K562 (cell line): Measurements from ENCODE around the gene ZNF597. TPM values are rescaled to one million over a fixed set of nuclear protein-coding genes. Genes with fewer than 3 reads are reported as not detected.

Source experiments
- ATAC-seq: fragments of 200-7000 bp; cut with Tn5 transposase; 3 replicates; pipeline ENCODE4 v1.9.1; 2020; ENCODE audit warnings: moderate library complexity
- BruUV-seq: library from RNA; stranded (reverse); fragments of 400-500 nt; replicated peaks from 2 replicates; lab custom pipeline; 2021; lab: Mats Ljungman, UMichigan
- CTCF ChIA-PET: fragments of 300-600 bp; formaldehyde crosslinking; extraction: SDS; loops from one replicate; lab custom pipeline; 2021; ENCODE audit warnings: low intra/inter-chr PET ratio; lab: Yijun Ruan, JAX
- POLR2A ChIA-PET: fragments of 300-600, 350-650 bp; sonication (Branson Sonifier 250); formaldehyde crosslinking; extraction: SDS; loops from one replicate; lab custom pipeline; 2021; ENCODE audit warnings: antibody characterized with exemption, inconsistent platforms; lab: Yijun Ruan, JAX
- DNase-seq, 4 experiments: peaks; one replicate each; pipeline versions ENCODE4 v3.0.0 to v3.0.0-alpha.2; 2011 to 2018; ENCODE audit warnings: low spot score in 3 of 4, mixed read lengths in 3 of 4; ENCODE audit errors: extremely low read depth in 1 of 4
- FAIRE-seq: peaks from 2 replicates; lab custom pipeline; 2011; peaks lifted over from hg19 to GRCh38; lab: Jason Lieb, UNC
- H2AFZ ChIP-seq: 2 replicates; pipeline ENCODE4 v1.6.0; 2011; ENCODE audit warnings: low read depth, low read length, control low read depth, inconsistent platforms
- H3K27ac ChIP-seq: fragments of 200-600 bp; 3 replicates; pipeline ENCODE4 v1.8.0; 2011; ENCODE audit warnings: low read depth, mild to moderate bottlenecking, control low read depth, inconsistent platforms, low read length, moderate library complexity, mixed read lengths; ENCODE audit errors: extremely low read depth
- H3K27me3 ChIP-seq, 2 experiments: fragments of 300-600 bp in 1 of 2; 2 replicates in 1 of 2; 3 replicates in 1 of 2; pipeline versions ENCODE4 v1.6.0 to v1.8.0; 2011; ENCODE audit warnings: inconsistent platforms in 2 of 2, low read length in 2 of 2, mild to moderate bottlenecking in 1 of 2, mixed read lengths in 1 of 2, moderate library complexity in 1 of 2; ENCODE audit not compliant: control insufficient read depth in 2 of 2, insufficient read depth in 2 of 2
- H3K36me3 ChIP-seq: fragments of 300-600 bp; 3 replicates; pipeline ENCODE4 v1.8.0; 2011; ENCODE audit warnings: mild to moderate bottlenecking, low read length, inconsistent platforms; ENCODE audit not compliant: control insufficient read depth, insufficient read depth
- H3K4me1 ChIP-seq, 2 experiments: fragments of 200-600 bp in 1 of 2; replicated peaks in 1 of 2; 2 replicates in 1 of 2; 3 replicates in 1 of 2; pipeline versions ENCODE4 v1.5.1 to v1.8.0; 2011; ENCODE audit warnings: inconsistent platforms in 2 of 2, low read length in 2 of 2, mild to moderate bottlenecking in 1 of 2, mixed read lengths in 1 of 2, moderate library complexity in 1 of 2; ENCODE audit not compliant: control insufficient read depth in 2 of 2, insufficient read depth in 2 of 2
- H3K4me2 ChIP-seq: 2 replicates; pipeline ENCODE4 v1.6.1; 2011; ENCODE audit warnings: low read length, control low read depth, inconsistent platforms, mixed read lengths; ENCODE audit not compliant: insufficient read depth
- H3K4me3 ChIP-seq: fragments of 200-600 bp; sonication (generic), shearing (Covaris generic); 2 replicates; pipeline ENCODE4 v1.5.1; 2016; ENCODE audit warnings: control low read depth, inconsistent platforms
- H3K79me2 ChIP-seq: fragments of 200-600 bp; 3 replicates; pipeline ENCODE4 v1.8.0; 2011; ENCODE audit warnings: low read length, inconsistent platforms; ENCODE audit not compliant: control insufficient read depth, insufficient read depth
- H3K9ac ChIP-seq, 2 experiments: 2 replicates each; pipeline versions ENCODE4 v1.6.0 to v1.6.1; 2011; ENCODE audit warnings: low read depth in 2 of 2, low read length in 2 of 2, control low read depth in 1 of 2, inconsistent platforms in 1 of 2, mild to moderate bottlenecking in 1 of 2, mixed read lengths in 1 of 2; ENCODE audit not compliant: insufficient read depth in 1 of 2
- H3K9me1 ChIP-seq: one replicate; pipeline ENCODE4 v1.6.0; 2011; ENCODE audit warnings: inconsistent platforms, mild to moderate bottlenecking, low read length, moderate library complexity; ENCODE audit not compliant: control insufficient read depth, insufficient read depth
- H3K9me3 ChIP-seq: replicated peaks from 2 replicates; pipeline ENCODE4 v1.5.1; 2011; ENCODE audit warnings: low read depth, low read length, inconsistent platforms; ENCODE audit not compliant: control insufficient read depth, insufficient read depth
- H4K20me1 ChIP-seq: replicated peaks from 2 replicates; pipeline ENCODE4 v1.6.1; 2011; ENCODE audit warnings: low read length, inconsistent platforms, mixed read lengths; ENCODE audit not compliant: control insufficient read depth, insufficient read depth
- BCOR ChIP-seq: fragments of 450-650 bp; IDR thresholded peaks from 2 replicates; pipeline ENCODE4 v1.6.1; 2016
- CBX2 ChIP-seq: fragments of 200-600 bp; sonication (generic); IDR thresholded peaks from one replicate; pipeline ENCODE4 v1.6.1; 2012; ENCODE audit warnings: mild to moderate bottlenecking, low read length, inconsistent platforms; ENCODE audit not compliant: insufficient read depth, poor library complexity, severe bottlenecking
- CBX3 ChIP-seq, 2 experiments: IDR thresholded peaks; 1 replicate in 1 of 2; 2 replicates in 1 of 2; pipeline ENCODE4 v1.6.1; 2012; ENCODE audit warnings: inconsistent platforms in 2 of 2, low read length in 2 of 2, borderline replicate concordance in 1 of 2, control low read depth in 1 of 2
- CSDE1 ChIP-seq, 2 experiments: fragments of 450-650 bp; IDR thresholded peaks; 2 replicates each; pipeline ENCODE4 v1.6.1; 2016; ENCODE audit warnings: mild to moderate bottlenecking in 1 of 2
- ERF ChIP-seq: fragments of 450-650 bp; formaldehyde crosslinking; IDR thresholded peaks from 2 replicates; pipeline ENCODE4 v1.4.0; 2020; ENCODE audit warnings: mild to moderate bottlenecking, mixed read lengths
- GATA2 ChIP-seq: sonication (generic); formaldehyde crosslinking; IDR thresholded peaks from 2 replicates; pipeline ENCODE4 v1.4.0; 2020; ENCODE audit warnings: mild to moderate bottlenecking, missing genetic modification reagents
- HNRNPL ChIP-seq: fragments of 200-400 bp; formaldehyde crosslinking; IDR thresholded peaks from 2 replicates; pipeline ENCODE4 v1.6.1; 2017; ENCODE audit warnings: low read depth, mild to moderate bottlenecking, low read length
- KAT8 ChIP-seq: fragments of 450-650 bp; IDR thresholded peaks from 2 replicates; pipeline ENCODE4 v1.6.1; 2016; ENCODE audit warnings: low read depth, mild to moderate bottlenecking
- L3MBTL2 ChIP-seq: fragments of 450-650 bp; IDR thresholded peaks from 2 replicates; pipeline ENCODE4 v1.6.1; 2016; ENCODE audit warnings: mild to moderate bottlenecking, moderate library complexity
- LCOR ChIP-seq: sonication (generic); formaldehyde crosslinking; IDR thresholded peaks from 2 replicates; pipeline ENCODE4 v1.8.0; 2022; ENCODE audit warnings: mild to moderate bottlenecking, missing genetic modification reagents
- MEIS2 ChIP-seq: fragments of 450-650 bp; IDR thresholded peaks from 2 replicates; pipeline ENCODE4 v1.6.1; 2014; ENCODE audit warnings: mild to moderate bottlenecking; ENCODE audit not compliant: partially characterized antibody
- NFYB ChIP-seq: IDR thresholded peaks from 2 replicates; pipeline ENCODE4 v1.6.1; 2011; ENCODE audit warnings: mild to moderate bottlenecking, moderate library complexity; ENCODE audit not compliant: insufficient read length; ENCODE audit errors: extremely low read depth
- PHB2 ChIP-seq: fragments of 450-650 bp; IDR thresholded peaks from 2 replicates; pipeline ENCODE4 v1.6.1; 2017; ENCODE audit warnings: low read depth
- PHTF2 ChIP-seq: fragments of 250-450 bp; sonication (Bioruptor Pico); IDR thresholded peaks from 2 replicates; pipeline ENCODE4 v1.5.0; 2021; ENCODE audit warnings: mild to moderate bottlenecking
- PTTG1 ChIP-seq: fragments of 450-650 bp; IDR thresholded peaks from 2 replicates; pipeline ENCODE4 v1.6.1; 2016; ENCODE audit warnings: low read depth, mild to moderate bottlenecking, missing genetic modification characterization, missing compliant biosample characterization
- TAL1 ChIP-seq: fragments of 450-650 bp; IDR thresholded peaks from 2 replicates; pipeline ENCODE4 v1.6.1; 2016; ENCODE audit warnings: mild to moderate bottlenecking
- TEAD4 ChIP-seq, 2 experiments: sonication (generic) in 1 of 2; formaldehyde crosslinking in 1 of 2; IDR thresholded peaks; 2 replicates each; pipeline versions ENCODE4 v1.6.1 to v1.8.0; 2012 to 2022; ENCODE audit warnings: borderline replicate concordance in 1 of 2, inconsistent platforms in 1 of 2, low read length in 1 of 2, mild to moderate bottlenecking in 1 of 2, missing genetic modification reagents in 1 of 2
- TFAM ChIP-seq: fragments of 250-450 bp; sonication (Bioruptor Pico); conservative IDR thresholded peaks from 2 replicates; pipeline ENCODE4 v1.5.0; 2021; ENCODE audit warnings: mild to moderate bottlenecking, moderate library complexity
- TRIM28 ChIP-seq: fragments of 450-650 bp; IDR thresholded peaks from 2 replicates; pipeline ENCODE4 v1.6.1; 2017
- ZKSCAN3 ChIP-seq: fragments of 250-450 bp; sonication (Bioruptor Pico); IDR thresholded peaks from 2 replicates; pipeline ENCODE4 v1.4.0; 2020
- ZKSCAN8 ChIP-seq: fragments of 200-800 bp; sonication (Bioruptor generic); IDR thresholded peaks from 2 replicates; pipeline ENCODE4 v1.6.1; 2016; ENCODE audit warnings: missing genetic modification characterization, missing compliant biosample characterization
- ZNF707 ChIP-seq: fragments of 250-450 bp; sonication (Bioruptor Pico); conservative IDR thresholded peaks from 2 replicates; pipeline ENCODE4 v1.8.0; 2022; ENCODE audit warnings: inconsistent platforms, mild to moderate bottlenecking, moderate library complexity
- ZSCAN29 ChIP-seq: fragments of 450-650 bp; IDR thresholded peaks from 2 replicates; pipeline ENCODE4 v1.6.1; 2017
- WGBS: fragments of 100-300 bp; shearing (Covaris generic); methylation state at CpG from one replicate; pipeline ENCODE4 v1.1.6; 2016; ENCODE audit warnings: low coverage, mixed read lengths; ENCODE audit not compliant: insufficient coverage; ENCODE audit errors: missing lambda C conversion rate; 5-methylcytosine and 5-hydroxymethylcytosine counted together
- in situ Hi-C: fragments of 300-500 bp; cut with MboI; formaldehyde crosslinking; loops from 4 replicates; pipeline ENCODE4 v1.15.0; 2018; ENCODE audit warnings: inconsistent platforms, mixed read lengths
- intact Hi-C: fragments of 100-400 bp; cut with micrococcal nuclease; formaldehyde crosslinking; loops from 2 replicates; pipeline ENCODE4 v1.14.2; 2022
- polyA plus RNA-seq, 8 experiments: library from polyadenylated mRNA; depleted of rRNA in 4 of 8; stranded (reverse) in 5 of 8; unstranded in 3 of 8; fragments of >200 nt; fragmentation: Nextera tagmentation in 2 of 8; fragmentation: Illumina TruSeq in 1 of 8; extraction: Ambion mirVana in 2 of 8; extraction: Trizol in 1 of 8; gene quantifications; 2 replicates each; pipeline versions ENCODE4 v1.2.1 to v1.2.3, GENCODE V29; 2011 to 2014; ENCODE audit warnings: inconsistent platforms in 1 of 8, missing spikeins in 1 of 8
- total RNA-seq, 7 experiments: library from RNA; depleted of rRNA in 6 of 7; stranded (reverse); fragments of >200 nt in 6 of 7; fragmentation: Illumina TruSeq in 2 of 7; extraction: Trizol in 2 of 7; gene quantifications; 2 replicates each; pipeline versions ENCODE4 v1.2.1 to v1.2.3, GENCODE V29; 2011 to 2021; ENCODE audit warnings: low replicate concordance in 1 of 7
- TF ChIP-seq, protein P1 (sequence below): fragments of 450-650 bp; formaldehyde crosslinking; IDR thresholded peaks from 2 replicates; pipeline ENCODE4 v1.4.0; 2022; ENCODE audit warnings: missing genetic modification characterization

Gene ZNF597
- total and polyA plus RNA-seq, 9 of the 15 experiments (the other 6 are each of a cell fraction or from before 2014, with no cell fraction given), result 0.14 to 0.68 (median 0.42) TPM

DNA sequence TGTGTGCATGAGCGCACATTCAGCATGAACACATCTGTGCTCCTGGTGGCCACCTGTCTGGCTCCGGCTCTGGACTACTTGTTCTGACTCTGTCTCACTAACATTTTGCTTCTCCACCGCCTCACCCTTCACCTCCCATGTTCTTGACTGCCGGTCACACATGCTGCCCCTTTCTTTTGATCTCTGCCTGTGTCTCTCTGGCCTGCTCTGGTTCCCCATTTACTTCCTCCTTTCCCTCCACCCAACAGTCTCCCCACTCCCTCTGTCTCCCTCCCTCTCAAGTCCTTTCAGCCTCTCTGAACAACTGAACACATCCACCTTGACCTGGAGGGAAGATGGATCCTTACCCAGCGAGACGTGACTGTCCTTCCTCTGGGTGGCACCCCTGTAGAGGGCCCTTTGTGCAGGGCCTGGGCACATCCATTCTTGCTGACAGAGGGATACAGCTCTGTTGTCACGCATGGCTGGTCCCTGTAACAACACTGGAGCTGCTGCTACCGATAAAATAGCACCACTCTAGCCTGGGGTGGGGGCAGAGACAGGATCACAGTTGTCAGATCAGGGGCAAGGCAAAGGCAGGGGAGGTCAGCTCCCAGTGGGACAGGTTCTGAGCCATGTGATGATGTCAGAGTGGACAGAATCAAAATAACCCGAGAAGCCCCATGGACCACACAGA lies 53.5 kb downstream of the ZNF597 start (continued):
- no peak for TF ChIP-seq MEIS2
- no peak for TF ChIP-seq LCOR (CRISPR knock-in tag)
- no peak for TF ChIP-seq KAT8
- TF ChIP-seq ZSCAN29, result no peak

DNA sequence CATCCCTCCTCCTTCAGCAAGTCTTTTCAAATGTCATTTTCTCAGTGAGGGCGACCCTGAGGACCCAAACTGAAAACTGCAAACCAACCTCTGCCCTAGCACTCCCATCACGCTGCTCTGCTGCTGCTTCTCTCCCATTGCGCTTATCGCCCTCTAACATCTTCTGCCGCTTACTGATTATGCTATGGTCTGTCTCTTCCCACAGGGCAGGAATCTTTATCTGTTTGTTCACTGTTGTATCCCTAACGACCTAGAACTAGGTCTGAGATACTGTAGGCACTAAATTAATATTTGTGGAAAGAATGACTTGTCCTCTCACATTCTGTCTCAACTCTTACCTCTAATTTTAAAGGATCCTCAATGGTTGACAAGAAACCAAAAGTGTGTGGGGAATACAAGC lies 55.0 kb downstream of the ZNF597 start:
- Histone ChIP-seq H3K27me3 (no peaks in the 10 kb centered on the region), H2AFZ (no peak overlapping the region; the same call in 1 of the 2 replicates), H3K27ac (peak overlapping the region; percentile 73), H4K20me1 (no peaks in the 10 kb centered on the region), H3K79me2 (peaks cover 32% of the 10 kb centered on the region), H3K36me3 (peaks cover 69% of the 10 kb centered on the region), H3K9me3 (peaks cover 29% of the 10 kb centered on the region), H3K4me2 (peak overlapping the region; percentile 62), H3K9me1 (no peaks in the 10 kb centered on the region), H3K4me1 (peaks cover 22 to 27% of the 10 kb centered on the region in 2 experiments), H3K9ac (peak overlapping the region in 1 of 2 experiments; percentile 25; a peak in 1 of 4 replicates), H3K4me3 (no peak overlapping the region)
- 0% methylated on average over 5 of the region's 6 CpGs for WGBS
- DNase-seq, result peak; percentile 38 to 84 (median 56)
- in situ Hi-C loops (no loop called here), intact Hi-C loops (no loop called here)
- POLR2A ChIA-PET, result interaction anchor here (0.6 to 1.4 kb wide), 3 partner anchors 9 to 106 kb away, joined by 3 read pairs; no protein-coding TSS in a partner anchor
- FAIRE-seq, result peak; percentile 90
- BruUV-seq, result no TSS peak
- ATAC-seq, result peak; percentile 87
- CTCF ChIA-PET, result no interaction called here
- no peak for TF ChIP-seq ERF (CRISPR knock-in tag)
- peak; percentile 92 for TF ChIP-seq TAL1
- TF ChIP-seq BCOR, result peak; percentile 81
- no peak for TF ChIP-seq ZKSCAN3
- TF ChIP-seq GATA2 (CRISPR knock-in tag), result peak; percentile 61
- TF ChIP-seq CBX3 (IDR thresholded peaks at IDR 0.05; ENCODE audit: borderline replicate concordance in 1 of 2, low read length in 2 of 2), result no peak
- TF ChIP-seq CSDE1 (IDR thresholded peaks at IDR 0.05), result no peak
- TF ChIP-seq NFYB, result no peak
- peak; percentile 92 for TF ChIP-seq TEAD4 (IDR thresholded peaks at IDR 0.05; ENCODE audit: low read length)
- no peak for TF ChIP-seq TEAD4 (CRISPR knock-in tag; IDR thresholded peaks at IDR 0.05; ENCODE audit: borderline replicate concordance)
- TF ChIP-seq ZNF707, result no peak
- no peak for TF ChIP-seq CBX2
- no peak for TF ChIP-seq TFAM
- TF ChIP-seq, protein P1, sequence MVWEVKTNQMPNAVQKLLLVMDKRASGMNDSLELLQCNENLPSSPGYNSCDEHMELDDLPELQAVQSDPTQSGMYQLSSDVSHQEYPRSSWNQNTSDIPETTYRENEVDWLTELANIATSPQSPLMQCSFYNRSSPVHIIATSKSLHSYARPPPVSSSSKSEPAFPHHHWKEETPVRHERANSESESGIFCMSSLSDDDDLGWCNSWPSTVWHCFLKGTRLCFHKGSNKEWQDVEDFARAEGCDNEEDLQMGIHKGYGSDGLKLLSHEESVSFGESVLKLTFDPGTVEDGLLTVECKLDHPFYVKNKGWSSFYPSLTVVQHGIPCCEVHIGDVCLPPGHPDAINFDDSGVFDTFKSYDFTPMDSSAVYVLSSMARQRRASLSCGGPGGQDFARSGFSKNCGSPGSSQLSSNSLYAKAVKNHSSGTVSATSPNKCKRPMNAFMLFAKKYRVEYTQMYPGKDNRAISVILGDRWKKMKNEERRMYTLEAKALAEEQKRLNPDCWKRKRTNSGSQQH (CRISPR knock-in tag), result no peak
- TF ChIP-seq PHTF2, result no peak
- TF ChIP-seq ZKSCAN8 (CRISPR knock-in tag), result no peak
- TF ChIP-seq TRIM28, result no peak
- TF ChIP-seq PTTG1 (tag), result no peak
- 0 out of 2 replicates have a peak, but pooled peaks have one; percentile 56 for TF ChIP-seq PHB2
- TF ChIP-seq HNRNPL, result no peak
- TF ChIP-seq L3MBTL2, result peak; percentile 42
